ENCODE results near the gene TPPP3. TPM values are rescaled to one million over a fixed set of nuclear protein-coding genes. Genes with fewer than 3 reads are reported as not detected.
A peak's percentile ranks its signal among the peaks of the same experiment; 100 is the strongest.

TPPP3 gene
- total RNA-seq, 1 donor from 2014 or later, result 4.7 TPM

DNA sequence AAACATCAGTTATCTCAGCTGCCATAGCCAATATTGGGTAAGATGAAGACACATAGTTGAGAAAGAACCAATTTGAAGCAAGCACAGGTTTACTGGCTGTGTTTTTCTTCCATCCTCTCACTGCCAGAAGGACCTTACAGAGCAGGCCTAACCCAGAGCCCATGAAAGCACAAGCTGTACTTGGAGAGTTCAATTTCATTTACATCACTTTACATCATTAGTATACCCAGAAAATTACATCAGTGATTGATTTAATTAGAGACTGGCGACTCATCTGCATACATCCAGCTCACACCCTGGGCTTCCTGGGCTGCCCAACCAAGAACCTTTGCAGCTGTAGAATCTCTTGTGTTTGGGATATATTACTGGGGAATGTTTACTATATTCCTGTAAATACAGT is 43.0 kb downstream of the TPPP3 start:
- no peaks in the 10 kb centered on the region for H3K4me1 Mint-ChIP-seq
- H3K27ac Mint-ChIP-seq (ENCODE audit: unreplicated experiment), result no peak overlapping the region
- H3K27me3 Mint-ChIP-seq (ENCODE audit: low read depth), result peaks cover 14% of the 10 kb centered on the region
- TF ChIP-seq, protein P1, sequence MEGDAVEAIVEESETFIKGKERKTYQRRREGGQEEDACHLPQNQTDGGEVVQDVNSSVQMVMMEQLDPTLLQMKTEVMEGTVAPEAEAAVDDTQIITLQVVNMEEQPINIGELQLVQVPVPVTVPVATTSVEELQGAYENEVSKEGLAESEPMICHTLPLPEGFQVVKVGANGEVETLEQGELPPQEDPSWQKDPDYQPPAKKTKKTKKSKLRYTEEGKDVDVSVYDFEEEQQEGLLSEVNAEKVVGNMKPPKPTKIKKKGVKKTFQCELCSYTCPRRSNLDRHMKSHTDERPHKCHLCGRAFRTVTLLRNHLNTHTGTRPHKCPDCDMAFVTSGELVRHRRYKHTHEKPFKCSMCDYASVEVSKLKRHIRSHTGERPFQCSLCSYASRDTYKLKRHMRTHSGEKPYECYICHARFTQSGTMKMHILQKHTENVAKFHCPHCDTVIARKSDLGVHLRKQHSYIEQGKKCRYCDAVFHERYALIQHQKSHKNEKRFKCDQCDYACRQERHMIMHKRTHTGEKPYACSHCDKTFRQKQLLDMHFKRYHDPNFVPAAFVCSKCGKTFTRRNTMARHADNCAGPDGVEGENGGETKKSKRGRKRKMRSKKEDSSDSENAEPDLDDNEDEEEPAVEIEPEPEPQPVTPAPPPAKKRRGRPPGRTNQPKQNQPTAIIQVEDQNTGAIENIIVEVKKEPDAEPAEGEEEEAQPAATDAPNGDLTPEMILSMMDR (conservative IDR thresholded peaks at IDR 0.05), result no peak
- H3K4me3 Mint-ChIP-seq, result no peak overlapping the region
- H3K9me3 Mint-ChIP-seq, result no peaks in the 10 kb centered on the region
- no peaks in the 10 kb centered on the region for H3K36me3 Mint-ChIP-seq (ENCODE audit: low read depth)
- no peak for DNase-seq (ENCODE audit: low read depth, low spot score)

DNA sequence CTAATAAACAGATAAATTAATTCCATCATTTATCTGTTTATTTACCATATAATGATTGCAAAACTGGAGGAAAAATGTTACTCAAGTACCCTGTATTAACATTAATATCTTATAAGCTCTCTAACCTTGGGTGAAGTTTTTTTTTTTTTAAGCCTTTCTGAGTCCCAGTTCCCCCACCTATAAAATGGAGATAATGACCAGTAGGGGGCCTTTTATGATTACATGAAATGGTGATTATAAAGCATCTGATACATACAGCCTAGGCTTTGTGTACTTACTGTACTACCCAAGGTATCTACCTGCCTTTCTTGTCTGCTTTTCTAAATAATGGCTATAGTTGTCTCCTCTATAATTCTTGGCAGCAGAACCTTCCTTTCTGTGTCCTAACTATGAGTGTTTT is 44.1 kb downstream of the TPPP3 start:
- TF ChIP-seq, protein P1 (conservative IDR thresholded peaks at IDR 0.05), result peak; percentile 59
- Mint-ChIP-seq H3K4me1 (no peaks in the 10 kb centered on the region), H3K27ac (ENCODE audit: unreplicated experiment) (no peak overlapping the region), H3K9me3 (no peaks in the 10 kb centered on the region), H3K36me3 (ENCODE audit: low read depth) (no peaks in the 10 kb centered on the region), H3K27me3 (ENCODE audit: low read depth) (peaks cover 9% of the 10 kb centered on the region), H3K4me3 (no peak overlapping the region)
- no peak for DNase-seq (ENCODE audit: low read depth, low spot score)

DNA sequence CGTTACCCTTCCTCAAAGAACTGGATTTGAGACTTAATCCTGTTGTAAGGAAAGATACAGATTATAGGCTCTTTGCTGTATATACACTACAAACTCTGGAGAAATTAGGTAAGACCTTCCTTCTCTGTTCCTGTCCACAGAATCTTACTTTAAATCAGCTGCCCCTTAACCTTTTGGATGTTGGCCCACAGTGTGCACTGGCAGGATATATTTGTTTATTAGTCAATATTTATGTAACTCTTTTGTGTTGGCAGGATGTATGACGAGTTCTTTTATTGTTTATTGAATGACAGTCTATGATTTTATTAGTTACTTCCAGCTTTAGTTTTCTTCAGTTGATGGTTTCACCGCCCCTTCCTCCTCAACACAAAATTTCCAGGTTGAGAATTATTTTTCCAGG is 47.0 kb downstream of the TPPP3 start:
- H3K27me3 Mint-ChIP-seq (ENCODE audit: low read depth), result peaks cover 12% of the 10 kb centered on the region
- TF ChIP-seq, protein P1 (conservative IDR thresholded peaks at IDR 0.05), result no peak

DNA sequence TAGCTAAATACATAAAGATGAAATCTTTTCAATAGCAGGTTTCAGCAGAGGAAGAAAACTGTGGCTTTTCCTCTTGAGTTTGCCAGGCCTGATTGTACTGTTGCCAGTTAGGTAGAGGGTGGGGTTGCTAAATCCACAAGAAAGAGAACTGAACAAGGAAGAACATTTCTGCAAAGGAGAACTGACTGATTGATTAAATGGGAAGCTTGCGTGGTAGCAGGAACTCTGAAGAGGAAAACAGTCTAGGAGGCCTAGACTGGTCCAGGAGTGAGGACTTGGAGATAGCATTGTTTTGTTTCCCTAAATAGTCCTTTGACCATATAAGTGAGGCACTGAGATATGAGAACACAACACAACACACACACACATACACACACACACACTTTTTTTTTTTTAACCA is 47.9 kb downstream of the TPPP3 start:
- H3K4me3 Mint-ChIP-seq, result no peak overlapping the region
- DNase-seq (ENCODE audit: low read depth, low spot score), result no peak
- no peaks in the 10 kb centered on the region for H3K4me1 Mint-ChIP-seq
- no peak overlapping the region for H3K27ac Mint-ChIP-seq (ENCODE audit: unreplicated experiment)
- H3K27me3 Mint-ChIP-seq (ENCODE audit: low read depth), result peaks cover 12% of the 10 kb centered on the region
- H3K36me3 Mint-ChIP-seq (ENCODE audit: low read depth), result no peaks in the 10 kb centered on the region
- TF ChIP-seq, protein P1 (conservative IDR thresholded peaks at IDR 0.05), result no peak
- H3K9me3 Mint-ChIP-seq, result no peaks in the 10 kb centered on the region

More for the DNA sequence above, 47.0 kb downstream of the TPPP3 start:
- Mint-ChIP-seq H3K4me1 (no peaks in the 10 kb centered on the region), H3K36me3 (ENCODE audit: low read depth) (no peaks in the 10 kb centered on the region), H3K9me3 (no peaks in the 10 kb centered on the region), H3K4me3 (no peak overlapping the region), H3K27ac (ENCODE audit: unreplicated experiment) (no peak overlapping the region)
- no peak for DNase-seq (ENCODE audit: low read depth, low spot score)

DNA sequence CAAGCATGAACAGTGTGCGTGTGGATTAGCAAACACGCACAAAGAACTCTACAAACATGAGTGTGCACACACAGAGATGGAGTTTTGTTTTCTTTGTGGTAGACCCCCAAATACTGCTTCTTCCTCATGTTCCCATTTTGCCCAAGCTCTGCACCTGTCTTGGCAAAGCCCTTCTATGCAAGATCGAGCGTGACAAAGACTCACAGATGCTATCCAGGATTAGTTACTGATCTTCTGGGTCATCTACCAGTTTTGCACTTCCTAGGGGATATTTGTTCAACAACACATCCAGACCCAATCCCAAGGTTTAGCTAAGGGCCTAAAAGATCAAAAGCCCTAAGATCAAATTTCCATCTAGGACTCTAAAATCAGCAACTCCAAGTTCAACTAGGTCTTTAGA is 50.7 kb downstream of the TPPP3 start:
- TF ChIP-seq, protein P1 (conservative IDR thresholded peaks at IDR 0.05), result no peak
- no peaks in the 10 kb centered on the region for H3K36me3 Mint-ChIP-seq (ENCODE audit: low read depth)
- H3K27ac Mint-ChIP-seq (ENCODE audit: unreplicated experiment), result no peak overlapping the region
- no peak for DNase-seq (ENCODE audit: low read depth, low spot score)
- no peaks in the 10 kb centered on the region for H3K9me3 Mint-ChIP-seq
- no peak overlapping the region for H3K4me3 Mint-ChIP-seq
- peaks cover 9% of the 10 kb centered on the region for H3K27me3 Mint-ChIP-seq (ENCODE audit: low read depth)
- H3K4me1 Mint-ChIP-seq, result no peaks in the 10 kb centered on the region

DNA sequence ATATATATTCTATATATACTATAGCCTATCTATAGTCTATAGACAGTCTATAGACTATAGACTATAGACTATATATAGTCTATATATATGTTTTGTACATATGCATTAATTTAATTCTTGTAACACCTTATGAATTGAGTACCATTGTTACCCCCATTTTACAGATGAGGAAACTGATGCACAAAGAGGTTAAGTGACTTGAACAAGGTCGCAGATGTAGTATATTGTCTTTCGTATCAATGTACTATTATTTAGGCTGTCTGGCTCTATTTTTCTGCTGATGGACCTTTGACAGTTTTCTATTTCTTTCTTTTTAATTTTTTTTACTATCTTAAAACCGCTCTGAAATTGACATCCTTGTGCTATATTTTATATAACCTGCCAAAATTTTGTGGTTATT is 52.0 kb downstream of the TPPP3 start:
- TF ChIP-seq, protein P1 (conservative IDR thresholded peaks at IDR 0.05), result no peak

More for the DNA sequence above, 52.0 kb downstream of the TPPP3 start:
- Mint-ChIP-seq H3K9me3 (no peaks in the 10 kb centered on the region), H3K27me3 (ENCODE audit: low read depth) (peaks cover 6% of the 10 kb centered on the region), H3K4me1 (no peaks in the 10 kb centered on the region), H3K27ac (ENCODE audit: unreplicated experiment) (no peak overlapping the region), H3K36me3 (ENCODE audit: low read depth) (no peaks in the 10 kb centered on the region), H3K4me3 (no peak overlapping the region)
- DNase-seq (ENCODE audit: low read depth, low spot score), result no peak
